IMR-90 (cell line): ENCODE data around the gene KIDINS220. TPM values are rescaled to one million over a fixed set of nuclear protein-coding genes. Genes with fewer than 3 reads are reported as not detected.

Source experiments
- ATAC-seq: fragments of 200-7000 bp; cut with Tn5 transposase; 2 replicates; pipeline ENCODE4 v1.9.1; 2020; ENCODE audit warnings: low read depth, mild to moderate bottlenecking, moderate library complexity
- BruUV-seq: library from RNA; stranded (reverse); fragments of 400-500 nt; replicated peaks from 2 replicates; lab custom pipeline; 2021; lab: Mats Ljungman, UMichigan
- CTCF ChIA-PET: fragments of 300-600 bp; formaldehyde crosslinking; extraction: SDS; loops from one replicate; lab custom pipeline; 2021; ENCODE audit warnings: antibody characterized with exemption; lab: Yijun Ruan, JAX
- POLR2A ChIA-PET: fragments of 300-600 bp; sonication (Branson Sonifier 250); formaldehyde crosslinking; loops from one replicate; lab custom pipeline; 2022; ENCODE audit warnings: antibody characterized with exemption; ENCODE audit not compliant: unreplicated experiment; lab: Charles Lee
- DNase-seq: peaks from one replicate; pipeline ENCODE4 v3.0.0; 2013
- H2AFZ ChIP-seq: replicated peaks from 2 replicates; pipeline ENCODE3; 2013; ENCODE audit warnings: low read length, mild to moderate bottlenecking; ENCODE audit not compliant: poor library complexity
- H2AK5ac ChIP-seq: 2 replicates; pipeline ENCODE4 v1.6.1; 2013; ENCODE audit warnings: low read depth, low read length, inconsistent platforms
- H2AK9ac ChIP-seq: replicated peaks from 2 replicates; pipeline ENCODE3; 2013; ENCODE audit warnings: mild to moderate bottlenecking, low read depth, low read length, moderate library complexity; ENCODE audit not compliant: poor library complexity
- H2BK120ac ChIP-seq: 2 replicates; pipeline ENCODE4 v1.6.1; 2013; ENCODE audit warnings: low read depth, low read length, inconsistent platforms
- H2BK15ac ChIP-seq: 3 replicates; pipeline ENCODE4 v1.6.1; 2013; ENCODE audit warnings: low read depth, low read length, inconsistent platforms
- H2BK20ac ChIP-seq: 2 replicates; pipeline ENCODE4 v1.6.1; 2013; ENCODE audit warnings: low read depth, mild to moderate bottlenecking, inconsistent platforms, low read length, moderate library complexity
- H2BK5ac ChIP-seq: 2 replicates; pipeline ENCODE4 v1.6.1; 2013; ENCODE audit warnings: mild to moderate bottlenecking, low read depth, low read length, inconsistent platforms; ENCODE audit not compliant: poor library complexity, severe bottlenecking
- H3K14ac ChIP-seq: replicated peaks from 2 replicates; pipeline ENCODE4 v1.6.1; 2013; ENCODE audit warnings: low read depth, low read length, inconsistent platforms
- H3K18ac ChIP-seq: 2 replicates; pipeline ENCODE4 v1.6.1; 2013; ENCODE audit warnings: low read depth, low read length, control low read depth
- H3K23ac ChIP-seq: 2 replicates; pipeline ENCODE4 v1.6.1; 2013; ENCODE audit warnings: low read depth, low read length, inconsistent platforms
- H3K27ac ChIP-seq: 2 replicates; pipeline ENCODE4 v1.5.1; 2013; ENCODE audit warnings: mild to moderate bottlenecking, control low read depth, low read length; ENCODE audit not compliant: insufficient read depth
- H3K27me3 ChIP-seq: 2 replicates; pipeline ENCODE4 v1.6.1; 2013; ENCODE audit warnings: low read length; ENCODE audit not compliant: control insufficient read depth, insufficient read depth
- H3K36me3 ChIP-seq: 2 replicates; pipeline ENCODE4 v1.6.1; 2013; ENCODE audit warnings: low read length, mixed read lengths; ENCODE audit not compliant: control insufficient read depth, insufficient read depth
- H3K4ac ChIP-seq: 2 replicates; pipeline ENCODE4 v1.6.1; 2013; ENCODE audit warnings: low read depth, low read length, inconsistent platforms
- H3K4me1 ChIP-seq: 2 replicates; pipeline ENCODE4 v1.6.1; 2013; ENCODE audit warnings: low read length, mixed read lengths; ENCODE audit not compliant: control insufficient read depth, insufficient read depth
- H3K4me2 ChIP-seq: 2 replicates; pipeline ENCODE4 v1.6.1; 2013; ENCODE audit warnings: low read depth, mild to moderate bottlenecking, control low read depth, low read length, moderate library complexity
- H3K4me3 ChIP-seq: 2 replicates; pipeline ENCODE4 v1.5.1; 2013; ENCODE audit warnings: low read depth, mild to moderate bottlenecking, control low read depth, low read length, moderate library complexity; ENCODE audit not compliant: insufficient read depth
- H3K56ac ChIP-seq: 2 replicates; pipeline ENCODE4 v1.6.1; 2013; ENCODE audit warnings: low read length, inconsistent platforms; ENCODE audit not compliant: insufficient read depth; ENCODE audit errors: extremely low read depth
- H3K79me1 ChIP-seq, 2 experiments: 2 replicates each; pipeline ENCODE4 v1.6.1; 2013; ENCODE audit warnings: low read length in 2 of 2, inconsistent platforms in 1 of 2, low read depth in 1 of 2
- H3K9ac ChIP-seq: 2 replicates; pipeline ENCODE4 v1.6.1; 2013; ENCODE audit warnings: low read depth, low read length, control low read depth
- H3K9me1 ChIP-seq: 2 replicates; pipeline ENCODE4 v1.6.1; 2013; ENCODE audit warnings: low read length, inconsistent platforms; ENCODE audit not compliant: insufficient read depth
- H3K9me3 ChIP-seq: 2 replicates; pipeline ENCODE4 v1.6.1; 2013; ENCODE audit warnings: low read length; ENCODE audit not compliant: control insufficient read depth, insufficient read depth
- H4K20me1 ChIP-seq: 2 replicates; pipeline ENCODE4 v1.6.1; 2013; ENCODE audit warnings: low read length, inconsistent platforms; ENCODE audit not compliant: insufficient read depth
- H4K5ac ChIP-seq: 2 replicates; pipeline ENCODE4 v1.6.1; 2013; ENCODE audit warnings: mild to moderate bottlenecking, low read depth, low read length, control low read depth
- H4K8ac ChIP-seq, 2 experiments: 2 replicates each; pipeline ENCODE4 v1.6.1; 2013; ENCODE audit warnings: low read depth in 2 of 2, low read length in 2 of 2, control low read depth in 1 of 2, inconsistent platforms in 1 of 2
- H4K91ac ChIP-seq: 2 replicates; pipeline ENCODE4 v1.6.1; 2013; ENCODE audit warnings: low read depth, low read length, inconsistent platforms; ENCODE audit not compliant: insufficient read depth
- CHD1 ChIP-seq: IDR thresholded peaks from 2 replicates; pipeline ENCODE4 v1.6.1; 2012; ENCODE audit warnings: low read depth, low read length, improper control_type of control experiment
- POLR2A ChIP-seq: IDR thresholded peaks from 2 replicates; pipeline ENCODE4 v1.6.1; 2012; ENCODE audit warnings: mild to moderate bottlenecking, low read depth, low read length
- RAD21 ChIP-seq: IDR thresholded peaks from 2 replicates; pipeline ENCODE4 v1.6.1; 2012; ENCODE audit warnings: low read length, improper control_type of control experiment
- RCOR1 ChIP-seq: IDR thresholded peaks from 2 replicates; pipeline ENCODE4 v1.6.1; 2012; ENCODE audit warnings: mild to moderate bottlenecking, low read length, improper control_type of control experiment; ENCODE audit not compliant: insufficient replicate concordance
- RFX5 ChIP-seq: IDR thresholded peaks from 2 replicates; pipeline ENCODE4 v1.8.0; 2012; ENCODE audit warnings: low read depth, mild to moderate bottlenecking, low read length, moderate library complexity
- WGBS, 2 experiments: methylation state at CpG; one replicate each; pipeline versions ENCODE4 v1.1.5 to v1.1.7; 2013; ENCODE audit warnings: missing lambda C conversion rate in 2 of 2; ENCODE audit not compliant: insufficient read length in 1 of 2; ENCODE audit errors: extremely low coverage in 2 of 2; 5-methylcytosine and 5-hydroxymethylcytosine counted together
- dilution Hi-C: fragments of 300-500 bp; cut with HindIII; formaldehyde crosslinking; loops from one replicate; pipeline ENCODE4 v1.14.3; 2018; ENCODE audit warnings: low sequenced_read_pairs; ENCODE audit not compliant: unreplicated experiment
- in situ Hi-C: fragments of 300-500 bp; cut with MboI; formaldehyde crosslinking; loops from 3 replicates; pipeline ENCODE4 v1.14.3; 2019; ENCODE audit warnings: low sequenced_read_pairs, inconsistent platforms, mixed read lengths
- intact Hi-C: fragments of 100-400 bp; cut with micrococcal nuclease; formaldehyde crosslinking; loops from 2 replicates; pipeline ENCODE4 v1.10.0; 2022
- polyA plus RNA-seq, 3 experiments: library from polyadenylated mRNA; depleted of rRNA; stranded (reverse); fragments of >200 nt; gene quantifications; 2 replicates each; pipeline ENCODE4 v1.2.3, GENCODE V29; 2012; ENCODE audit warnings: low replicate concordance in 1 of 3
- total RNA-seq: library from RNA; depleted of rRNA; stranded (reverse); fragments of >200 nt; gene quantifications from 2 replicates; pipeline ENCODE4 v1.2.3, GENCODE V29; 2012

The KIDINS220 gene
- total and polyA plus RNA-seq, 2 of the 4 experiments (the other 2 are of a cell fraction) = 23.1 to 63.4 TPM

GRCh38 chr2:8827729-8828128 is 9.7 kb downstream of the KIDINS220 start:
- Histone ChIP-seq H3K4me3 (no peak overlapping the region), H2BK20ac (no peak overlapping the region), H3K4ac (no peak overlapping the region), H3K79me1 (peaks cover 36 to 52% of the 10 kb centered on the region in 2 experiments), H3K9me3 (no peaks in the 10 kb centered on the region), H2BK15ac (no peak overlapping the region), H4K5ac (no peak overlapping the region), H3K4me2 (no peak overlapping the region), H2BK5ac (no peak overlapping the region), H3K56ac (no peak overlapping the region), H4K20me1 (peaks cover 45% of the 10 kb centered on the region), H3K23ac (no peak overlapping the region), H4K91ac (no peak overlapping the region), H3K4me1 (no peaks in the 10 kb centered on the region), H2BK120ac (no peak overlapping the region), H3K27ac (no peak overlapping the region), H3K36me3 (peaks cover 4% of the 10 kb centered on the region; the same call in 1 of the 2 replicates), H3K14ac (no peak overlapping the region), H2AK5ac (no peak overlapping the region), H3K18ac (no peak overlapping the region), H2AFZ (no peak overlapping the region), H2AK9ac (no peak overlapping the region), H3K27me3 (no peaks in the 10 kb centered on the region), H3K9me1 (peaks cover 9% of the 10 kb centered on the region), H3K9ac (no peak overlapping the region), H4K8ac (no peak overlapping the region)
- POLR2A ChIA-PET = no interaction called here
- intact Hi-C loops = no loop called here
- in situ Hi-C loops = no loop called here
- 93% methylated on average over 2 of the region's 2 CpGs; no CpG with 5 or more reads in 1 of the 2 experiments for whole genome bisulfite sequencing, 2 experiments
- no peak for TF ChIP-seq CHD1
- TF ChIP-seq RCOR1 = no peak
- TF ChIP-seq RFX5 = no peak
- TF ChIP-seq RAD21 = no peak
- TF ChIP-seq POLR2A = no peak
- no TSS peak for BruUV-seq
- dilution Hi-C loops = no loop called here
- CTCF ChIA-PET = no interaction called here
- no peak for ATAC-seq
- DNase-seq = no peak
